Upper lobe of left lung (tissue), 4 donors: ENCODE data around the gene COX20.

ENCODE experiments used
- CTCF ChIP-seq, 6 experiments: fragments of 450-650 bp in 4 of 6; fragments of 200-600 bp in 2 of 6; sonication (generic) in 2 of 6; IDR thresholded peaks; one replicate each; pipeline ENCODE4 v1.5.1; 2016 to 2019; ENCODE audit warnings: antibody characterized with exemption in 6 of 6
- POLR2A ChIP-seq, 4 donors: fragments of 450-650 bp; IDR thresholded peaks; one replicate each; pipeline ENCODE4 v1.5.1; 2016 to 2017; ENCODE audit warnings: antibody characterized with exemption in 4 of 4, mild to moderate bottlenecking in 2 of 4
- POLR2AphosphoS5 ChIP-seq, 2 donors: sonication (generic); formaldehyde crosslinking; IDR thresholded peaks; one replicate each; pipeline ENCODE4 v1.5.1; 2017; ENCODE audit warnings: antibody characterized with exemption in 2 of 2

DNA sequence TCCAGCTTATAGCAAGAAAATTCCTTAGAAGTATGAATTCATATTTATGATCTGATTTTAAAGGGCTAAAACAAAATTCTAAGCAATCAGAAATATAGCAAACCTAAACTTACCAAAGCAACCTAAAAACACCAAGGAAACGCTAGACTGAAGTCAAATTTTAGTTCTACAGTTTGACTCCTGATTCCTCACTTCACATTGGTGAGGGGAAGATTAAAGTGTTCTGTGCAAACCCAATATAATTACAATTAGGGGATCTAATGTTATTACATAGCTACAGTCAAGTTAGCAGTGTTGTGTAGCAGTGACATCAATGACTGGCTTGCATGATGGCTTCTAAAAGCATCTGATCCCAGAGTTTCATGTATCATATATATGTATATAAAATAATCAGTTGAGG is 17.2 kb downstream of the COX20 start:
- no peak for TF ChIP-seq CTCF (IDR thresholded peaks at IDR 0.05)
- TF ChIP-seq POLR2AphosphoS5 (IDR thresholded peaks at IDR 0.05), result no peak
- TF ChIP-seq POLR2A (IDR thresholded peaks at IDR 0.05), result no peak
